CD14-positive monocyte (primary cell): Measurements from ENCODE around the gene FNDC3A. TPM values are rescaled to one million over a fixed set of nuclear protein-coding genes. Genes with fewer than 3 reads are reported as not detected.

Source experiments
- DNase-seq, 3 donors: peaks; one replicate each; pipeline ENCODE4 v3.0.0-alpha.2; 2011 to 2022
- H2AFZ ChIP-seq: 2 replicates; pipeline ENCODE4 v1.6.0; 2012; ENCODE audit warnings: mild to moderate bottlenecking, low read depth, low read length, inconsistent platforms; ENCODE audit not compliant: insufficient read depth, poor library complexity, severe bottlenecking
- H3K27ac ChIP-seq, 2 donors: 1 replicate in 1 of 2; 2 replicates in 1 of 2; pipeline ENCODE4 v1.5.1; 2012 to 2013; ENCODE audit warnings: low read length in 2 of 2, control low read depth in 1 of 2, inconsistent platforms in 1 of 2, low read depth in 1 of 2, mild to moderate bottlenecking in 1 of 2
- H3K27me3 ChIP-seq, 2 donors: one replicate each; pipeline versions ENCODE4 v1.6.0 to v1.6.1; 2011 to 2013; ENCODE audit warnings: low read length in 2 of 2; ENCODE audit not compliant: control insufficient read depth in 2 of 2, insufficient read depth in 2 of 2
- H3K36me3 ChIP-seq, 2 donors: replicated peaks in 1 of 2; 1 replicate in 1 of 2; 2 replicates in 1 of 2; pipeline versions ENCODE4 v1.5.1 to v1.6.1; 2012 to 2013; ENCODE audit warnings: low read length in 2 of 2, control low read depth in 1 of 2, inconsistent platforms in 1 of 2, mild to moderate bottlenecking in 1 of 2; ENCODE audit not compliant: insufficient read depth in 2 of 2, control insufficient read depth in 1 of 2
- H3K4me1 ChIP-seq, 2 donors: 1 replicate in 1 of 2; 2 replicates in 1 of 2; pipeline versions ENCODE4 v1.5.1 to v1.6.1; 2012 to 2013; ENCODE audit warnings: low read length in 2 of 2, control low read depth in 1 of 2, inconsistent platforms in 1 of 2, mild to moderate bottlenecking in 1 of 2, moderate library complexity in 1 of 2; ENCODE audit not compliant: insufficient read depth in 2 of 2, control insufficient read depth in 1 of 2
- H3K4me2 ChIP-seq: replicated peaks from 2 replicates; pipeline ENCODE3; 2012; ENCODE audit warnings: low read length, moderate library complexity, mild to moderate bottlenecking; ENCODE audit not compliant: poor library complexity, severe bottlenecking; ENCODE audit errors: extremely low read depth
- H3K4me3 ChIP-seq, 3 experiments: fragments of 200-600 bp in 1 of 3; sonication (generic) in 1 of 3; replicated peaks in 1 of 3; 1 replicate in 2 of 3; 2 replicates in 1 of 3; pipeline ENCODE4 v1.5.1; 2011 to 2013; ENCODE audit warnings: low read length in 3 of 3, mild to moderate bottlenecking in 3 of 3, control low read depth in 2 of 3, low read depth in 2 of 3, inconsistent platforms in 1 of 3, moderate library complexity in 1 of 3
- H3K79me2 ChIP-seq: 2 replicates; pipeline ENCODE4 v1.6.0; 2012; ENCODE audit warnings: mild to moderate bottlenecking, control low read depth, inconsistent platforms, low read length, moderate library complexity; ENCODE audit not compliant: insufficient read depth
- H3K9ac ChIP-seq: 2 replicates; pipeline ENCODE4 v1.6.0; 2017; ENCODE audit warnings: low read length, mild to moderate bottlenecking; ENCODE audit not compliant: insufficient read depth, poor library complexity, severe bottlenecking
- H3K9me3 ChIP-seq, 2 donors: replicated peaks in 1 of 2; 1 replicate in 1 of 2; 2 replicates in 1 of 2; pipeline versions ENCODE4 v1.5.1 to v1.6.1; 2012 to 2013; ENCODE audit warnings: low read length in 2 of 2, control low read depth in 1 of 2; ENCODE audit not compliant: control insufficient read depth in 1 of 2, insufficient read depth in 1 of 2
- H4K20me1 ChIP-seq: 2 replicates; pipeline ENCODE4 v1.6.0; 2012; ENCODE audit warnings: mild to moderate bottlenecking, low read length, control low read depth, moderate library complexity; ENCODE audit not compliant: insufficient read depth
- H3K27ac Mint-ChIP-seq, 7 donors: one replicate each; pipeline ENCODE4 v1.8.0; 2020; ENCODE audit warnings: mild to moderate bottlenecking in 7 of 7, mixed read lengths in 7 of 7, moderate library complexity in 6 of 7, inconsistent platforms in 2 of 7
- H3K27me3 Mint-ChIP-seq, 3 donors: one replicate each; pipeline ENCODE4 v1.8.0; 2021 to 2022; ENCODE audit warnings: low read depth in 3 of 3, mild to moderate bottlenecking in 3 of 3, mixed read lengths in 3 of 3, moderate library complexity in 3 of 3, inconsistent platforms in 1 of 3
- H3K36me3 Mint-ChIP-seq, 2 donors: one replicate each; pipeline ENCODE4 v1.8.0; 2020; ENCODE audit warnings: mixed read lengths in 2 of 2, inconsistent platforms in 1 of 2, mild to moderate bottlenecking in 1 of 2
- H3K4me1 Mint-ChIP-seq: one replicate; pipeline ENCODE4 v1.8.0; 2020; ENCODE audit warnings: mild to moderate bottlenecking, mixed read lengths
- H3K4me3 Mint-ChIP-seq, 2 donors: one replicate each; pipeline ENCODE4 v1.8.0; 2020; ENCODE audit warnings: mild to moderate bottlenecking in 2 of 2, mixed read lengths in 2 of 2, moderate library complexity in 1 of 2
- H3K9me3 Mint-ChIP-seq, 7 donors: one replicate each; pipeline ENCODE4 v1.8.0; 2020 to 2022; ENCODE audit warnings: mixed read lengths in 7 of 7, mild to moderate bottlenecking in 6 of 7, moderate library complexity in 6 of 7, inconsistent platforms in 2 of 7
- CTCF ChIP-seq: fragments of 200-600 bp; IDR thresholded peaks from one replicate; pipeline ENCODE4 v1.8.0; 2022; ENCODE audit warnings: antibody characterized with exemption, mild to moderate bottlenecking
- WGBS: methylation state at CpG from one replicate; pipeline ENCODE4 v1.1.5; 2013; ENCODE audit warnings: missing lambda C conversion rate; ENCODE audit not compliant: insufficient coverage; 5-methylcytosine and 5-hydroxymethylcytosine counted together
- intact Hi-C, 2 donors: fragments of 100-400 bp; cut with micrococcal nuclease; formaldehyde crosslinking; loops; one replicate each; pipeline versions ENCODE4 v1.15.0 to v1.15.1; 2023
- polyA plus RNA-seq, 3 donors: library from polyadenylated mRNA; depleted of rRNA in 1 of 3; unstranded in 2 of 3; stranded (reverse) in 1 of 3; fragments of 300-500 nt in 2 of 3; fragments of >200 nt in 1 of 3; fragmentation: Illumina TruSeq in 2 of 3; gene quantifications; 1 replicate in 2 of 3; 2 replicates in 1 of 3; pipeline ENCODE4 v1.2.3, GENCODE V29; 2012 to 2021

Gene FNDC3A
- polyA plus RNA-seq, 3 donors: 8.3 to 27.0 (median 12.0) TPM

DNA sequence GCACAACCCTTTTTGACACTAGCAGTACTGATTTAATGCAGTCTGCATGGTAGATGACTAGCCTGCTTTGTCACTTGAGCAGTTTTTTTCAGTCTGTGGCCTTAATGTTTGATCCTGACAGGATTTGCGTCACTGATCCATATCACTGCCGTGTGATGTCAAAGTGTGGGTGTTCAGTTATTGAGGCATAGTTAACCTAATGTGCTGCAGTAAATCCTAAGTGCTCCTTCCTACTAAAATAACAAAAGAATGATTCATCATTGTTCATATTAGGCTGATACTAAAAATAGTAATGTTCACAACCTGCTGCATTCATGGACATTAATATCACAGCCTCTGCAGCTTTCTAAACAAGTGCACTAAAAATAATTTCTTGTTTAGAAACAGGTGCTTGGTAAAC lies 122.5 kb downstream of the FNDC3A start:
- H3K4me2 ChIP-seq: no peak overlapping the region

GRCh38 chr13:49098771-49099512 lies 123.2 kb downstream of the FNDC3A start:
- H3K27me3 Mint-ChIP-seq: no peaks in the 10 kb centered on the region
- H3K4me3 Mint-ChIP-seq: no peak overlapping the region
- peak; percentile 21 to 52 (median 42) for DNase-seq
- no peak overlapping the region for H3K4me3 ChIP-seq
- peak overlapping the region; percentile 8 for H2AFZ ChIP-seq
- no peaks in the 10 kb centered on the region for H3K9me3 ChIP-seq
- H3K36me3 Mint-ChIP-seq: peaks cover 2 to 6% of the 10 kb centered on the region in 2 donors
- intact Hi-C loops: no loop called here
- no peak overlapping the region for H3K4me2 ChIP-seq
- peak; percentile 68 for TF ChIP-seq CTCF
- H3K27me3 ChIP-seq: no peaks in the 10 kb centered on the region
- H3K27ac ChIP-seq: peak overlapping the region in 1 of 2 donors; percentile 46
- no peaks in the 10 kb centered on the region for H4K20me1 ChIP-seq
- no peak overlapping the region for H3K9ac ChIP-seq
- H3K4me1 Mint-ChIP-seq: peaks cover 14% of the 10 kb centered on the region
- peaks cover 6% of the 10 kb centered on the region for H3K79me2 ChIP-seq
- peaks cover 0 to 1% (median 0%) of the 10 kb centered on the region in 7 donors for H3K9me3 Mint-ChIP-seq
- H3K4me1 ChIP-seq: peaks cover 6 to 12% of the 10 kb centered on the region in 2 donors
- no peaks in the 10 kb centered on the region for H3K36me3 ChIP-seq
- peak overlapping the region; percentile 44 to 87 (median 77) for H3K27ac Mint-ChIP-seq

More for the DNA sequence above, 122.5 kb downstream of the FNDC3A start:
- Mint-ChIP-seq H3K4me3 (no peak overlapping the region), H3K9me3 (peaks cover 0 to 1% (median 0%) of the 10 kb centered on the region in 7 donors), H3K36me3 (peaks cover 2% of the 10 kb centered on the region in 2 donors), H3K27me3 (no peaks in the 10 kb centered on the region), H3K4me1 (peaks cover 14% of the 10 kb centered on the region), H3K27ac (peak overlapping the region in 1 of 7 donors; percentile 26)
- intact Hi-C loops: no loop called here
- no CpG with 5 or more reads among the region's 2 CpGs for WGBS
- Histone ChIP-seq H3K9ac (no peak overlapping the region), H3K27ac (peak overlapping the region in 1 of 2 donors; percentile 46), H3K4me1 (peaks cover 6 to 12% of the 10 kb centered on the region in 2 donors), H4K20me1 (no peaks in the 10 kb centered on the region), H3K4me3 (no peak overlapping the region), H3K36me3 (no peaks in the 10 kb centered on the region), H3K9me3 (no peaks in the 10 kb centered on the region), H3K79me2 (peaks cover 6% of the 10 kb centered on the region), H3K27me3 (no peaks in the 10 kb centered on the region), H2AFZ (no peak overlapping the region)
- no peak for TF ChIP-seq CTCF
- no peak for DNase-seq
